NCI-H2029 (cell line): ENCODE results near the gene GRAMD1C.

Experiments
- DNase-seq: peaks from one replicate; lab custom pipeline; 2025; lab: John Stamatoyannopoulos, UW

Gene GRAMD1C

DNA sequence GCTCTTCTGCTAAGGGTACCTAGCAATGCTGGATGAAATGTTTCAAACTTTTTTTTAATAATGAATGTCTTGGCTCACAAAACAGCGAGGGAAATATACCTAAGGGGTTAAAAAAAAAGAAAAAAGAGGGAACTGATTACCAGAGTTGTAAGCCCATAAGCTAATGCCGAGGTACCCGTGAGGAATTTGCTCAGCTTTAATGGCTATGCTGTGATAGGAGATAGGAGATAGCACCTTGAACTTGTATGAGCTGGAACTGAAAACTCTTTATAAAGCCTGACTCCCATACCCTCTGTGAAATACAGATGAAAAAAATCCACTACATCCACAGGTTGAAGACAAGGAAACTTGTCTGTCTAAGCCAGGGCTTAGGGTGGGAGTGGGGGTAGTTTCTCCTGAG, 13.9 kb downstream of the GRAMD1C start:
- no peak for DNase-seq

DNA sequence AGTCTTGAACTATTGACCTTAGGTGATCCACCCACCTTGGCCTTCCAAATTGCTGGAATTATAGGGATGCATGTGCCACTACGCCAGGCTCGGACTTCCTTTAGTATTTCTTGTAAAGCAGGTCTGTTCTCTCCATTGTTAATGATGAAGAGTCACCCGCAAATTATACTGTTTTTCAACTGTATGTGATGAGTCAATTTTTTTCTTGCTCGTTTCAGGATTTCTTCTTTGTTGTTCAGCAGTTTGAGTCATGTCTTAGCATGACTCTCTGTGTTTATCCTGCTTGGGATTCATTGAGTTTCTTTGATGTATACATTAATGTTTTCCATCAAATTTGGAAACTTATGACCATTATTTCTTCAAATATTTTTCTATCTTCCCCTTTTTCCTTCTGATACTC, 28.9 kb downstream of the GRAMD1C start:
- DNase-seq = no peak

DNA sequence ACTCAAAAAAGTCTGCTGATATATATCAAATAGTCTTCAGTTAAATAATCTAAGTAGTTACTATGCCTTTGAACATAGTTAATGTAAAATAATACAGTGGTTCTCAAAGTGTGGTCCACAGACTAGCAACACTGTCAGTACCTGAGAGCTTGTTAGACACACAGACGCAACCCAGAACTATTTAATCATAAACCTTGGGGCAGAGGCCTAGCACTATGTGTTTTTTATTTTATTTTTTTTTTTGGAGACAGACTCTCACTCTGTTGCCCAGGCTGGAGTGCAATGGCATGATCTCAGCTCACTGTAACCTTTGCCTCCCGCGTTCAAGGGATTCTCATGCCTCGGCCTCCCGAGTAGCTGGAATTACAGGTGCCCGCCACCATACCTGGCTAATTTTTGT, 34.7 kb downstream of the GRAMD1C start:
- DNase-seq = no peak

DNA sequence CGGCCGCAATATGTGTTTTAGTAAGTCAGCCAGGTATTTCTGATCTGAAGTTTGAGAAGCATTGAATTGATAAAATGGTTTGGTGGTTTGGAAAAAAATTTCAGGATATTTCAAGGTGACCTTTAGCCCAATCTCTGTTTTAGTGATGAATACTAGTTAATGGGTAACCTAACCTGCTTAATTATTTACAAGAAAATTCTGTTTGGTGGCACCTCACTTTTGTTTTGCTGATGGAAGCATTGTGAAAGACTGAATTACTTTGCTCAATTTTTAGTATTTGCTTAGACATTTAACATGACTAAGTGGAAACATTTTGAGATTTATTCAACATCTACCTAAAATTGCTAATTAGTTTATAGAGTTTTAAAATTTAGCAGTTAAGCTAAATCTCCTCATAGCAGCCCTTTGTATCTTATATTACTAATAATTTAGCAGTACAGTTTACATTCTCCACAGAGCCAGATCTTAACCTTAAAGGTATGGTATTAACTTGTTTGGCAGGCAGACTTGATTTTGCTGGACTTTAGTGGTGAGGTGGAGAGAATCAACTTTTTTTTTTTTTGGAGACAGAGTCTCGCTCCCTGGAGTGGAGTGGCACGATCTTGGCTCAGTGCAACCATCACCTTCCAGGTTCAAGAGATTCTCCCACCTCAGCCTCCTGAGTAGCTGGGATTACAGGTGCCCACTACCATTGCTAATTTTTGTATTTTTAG, 35.4 kb downstream of the GRAMD1C start:
- no peak for DNase-seq

DNA sequence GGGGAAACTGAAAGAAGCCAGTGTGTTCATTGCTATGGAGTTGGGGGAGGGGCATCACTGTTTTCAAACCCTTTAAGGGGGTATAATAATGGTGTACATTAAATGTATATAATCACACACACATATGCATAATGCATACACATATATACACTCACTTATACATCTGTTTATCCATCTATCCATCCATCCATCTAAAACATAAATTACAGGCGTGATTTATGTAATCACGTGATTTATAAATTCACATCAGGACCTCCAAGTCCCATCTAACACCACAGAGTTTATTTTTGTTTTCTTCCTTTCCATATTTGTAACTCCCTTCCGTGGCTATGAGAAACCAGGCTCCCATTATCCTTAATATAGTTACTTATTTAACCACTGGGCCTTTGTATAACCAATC, 39.8 kb downstream of the GRAMD1C start:
- DNase-seq = no peak

DNA sequence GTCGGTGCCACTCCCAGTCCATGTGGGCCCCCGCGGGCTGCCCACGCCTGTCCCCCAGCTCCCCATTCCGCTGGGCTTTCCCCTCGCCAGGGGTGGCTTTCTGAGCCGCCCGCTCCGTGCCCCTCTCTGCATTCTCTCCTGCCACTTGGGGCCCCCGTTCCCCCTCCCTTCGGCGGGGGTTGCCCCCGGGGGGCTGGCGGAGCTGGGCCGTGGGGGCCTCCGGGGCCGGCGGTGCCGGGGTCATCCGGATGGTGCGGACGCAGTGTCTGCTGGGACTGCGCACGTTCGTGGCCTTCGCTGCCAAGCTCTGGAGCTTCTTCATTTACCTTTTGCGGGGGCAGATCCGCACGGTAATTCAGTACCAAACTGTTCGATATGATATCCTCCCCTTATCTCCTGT, 46.5 kb downstream of the GRAMD1C start:
- no peak for DNase-seq

DNA sequence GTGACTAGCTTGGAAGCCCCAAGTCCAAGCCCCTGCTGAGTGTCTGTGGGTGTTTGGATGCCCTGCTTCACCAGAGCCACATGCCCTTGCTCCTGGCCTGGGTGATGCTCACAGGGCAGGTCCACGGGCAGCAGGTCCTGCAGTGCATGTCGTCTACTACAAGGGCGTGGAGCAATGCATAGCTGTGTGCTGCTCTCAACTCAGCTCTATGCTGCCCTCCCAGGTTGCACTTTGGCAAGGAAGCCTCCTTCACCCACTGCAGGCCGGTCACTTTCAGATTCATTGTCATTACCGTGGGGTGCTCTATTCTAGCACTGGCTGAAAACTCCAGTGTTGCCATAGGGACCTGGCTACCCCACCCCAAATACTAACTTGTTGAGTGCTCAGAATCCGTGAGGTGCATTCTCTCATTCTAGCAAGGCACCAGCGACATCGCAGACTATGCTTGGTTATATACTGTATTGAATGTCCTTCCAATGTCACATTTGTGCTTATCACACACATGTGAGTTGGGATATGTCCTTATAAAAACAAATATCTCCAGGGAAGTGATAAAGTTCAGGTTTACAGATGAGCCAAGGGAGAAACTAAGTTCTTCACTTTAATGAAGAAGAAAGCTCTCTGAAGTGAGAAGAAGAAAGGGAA, 51.8 kb downstream of the GRAMD1C start:
- DNase-seq = no peak

DNA sequence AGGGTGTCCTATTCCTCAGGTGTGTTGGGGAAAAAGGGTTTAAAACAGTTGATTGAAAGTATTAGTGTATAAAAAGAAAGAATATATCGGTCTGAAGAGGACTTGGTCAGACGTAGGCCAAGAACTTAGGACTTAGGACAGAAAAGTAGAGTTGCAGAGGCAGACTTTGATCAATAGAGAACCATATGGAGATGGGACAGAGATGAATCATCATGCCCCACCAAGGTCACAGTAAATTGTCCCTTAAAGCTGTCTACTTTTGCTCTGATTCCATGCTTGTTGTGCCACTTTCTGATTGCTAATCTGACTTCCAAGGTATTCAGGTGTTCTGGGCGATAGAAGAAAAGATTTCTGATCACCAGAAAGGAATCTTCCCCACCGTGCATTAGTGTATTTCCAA, 56.3 kb downstream of the GRAMD1C start:
- DNase-seq = no peak

DNA sequence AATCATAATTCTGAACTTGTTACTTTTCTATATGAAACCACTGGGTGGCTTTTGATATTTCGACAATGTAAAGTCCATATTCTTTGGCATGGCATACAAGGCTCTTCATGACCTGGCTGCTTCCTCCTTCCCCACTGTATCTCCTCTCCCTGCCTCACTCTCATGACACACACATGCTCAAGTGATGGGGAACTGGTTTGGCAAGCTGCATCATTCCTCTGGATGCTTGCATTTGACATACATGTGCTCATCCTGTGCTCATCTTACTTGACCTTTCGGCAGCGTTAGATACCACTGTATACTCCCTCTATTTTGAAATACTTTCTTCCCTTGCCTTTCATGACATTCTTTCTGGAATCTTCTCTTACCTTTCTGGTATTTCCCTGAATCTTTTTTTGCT, 57.4 kb downstream of the GRAMD1C start:
- DNase-seq = no peak

DNA sequence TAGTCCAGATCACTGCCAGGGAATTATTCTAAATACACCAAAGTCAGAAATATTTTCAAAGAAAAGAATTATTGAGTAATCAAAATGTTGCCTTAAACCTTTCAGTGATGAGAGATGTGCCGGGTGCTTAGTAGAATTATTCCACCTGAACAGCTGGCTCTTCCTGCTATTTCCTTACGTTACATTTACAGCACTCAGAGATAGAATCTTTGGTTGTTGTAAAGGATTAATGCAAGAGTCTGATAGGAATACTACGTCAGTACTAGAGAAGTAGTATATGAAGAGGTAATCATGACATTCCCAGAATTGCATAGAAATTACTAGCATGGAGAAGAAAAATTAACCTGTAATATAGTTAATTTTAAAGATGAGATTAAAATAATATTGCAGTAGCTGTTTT, 58.3 kb downstream of the GRAMD1C start:
- no peak for DNase-seq

DNA sequence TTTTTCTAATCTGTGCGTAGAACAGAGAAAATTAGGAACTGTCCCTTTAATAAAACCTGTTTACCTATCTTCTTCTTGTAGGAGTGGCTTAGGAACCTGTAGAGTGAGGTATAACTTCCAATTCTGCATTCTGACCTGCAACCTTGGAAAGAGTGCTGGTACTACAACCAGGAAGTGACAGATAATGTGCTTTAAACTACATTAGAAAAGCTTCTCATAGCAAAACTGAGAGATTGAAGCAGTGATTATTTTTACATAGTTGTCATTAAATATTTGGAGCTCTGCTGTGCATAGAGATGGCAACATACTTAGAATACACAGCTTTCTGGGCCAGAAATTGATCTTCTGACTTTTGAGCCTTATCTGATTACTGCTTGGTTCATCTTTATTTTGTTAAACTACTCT, 58.8 kb downstream of the GRAMD1C start:
- peak; percentile 84 for DNase-seq

DNA sequence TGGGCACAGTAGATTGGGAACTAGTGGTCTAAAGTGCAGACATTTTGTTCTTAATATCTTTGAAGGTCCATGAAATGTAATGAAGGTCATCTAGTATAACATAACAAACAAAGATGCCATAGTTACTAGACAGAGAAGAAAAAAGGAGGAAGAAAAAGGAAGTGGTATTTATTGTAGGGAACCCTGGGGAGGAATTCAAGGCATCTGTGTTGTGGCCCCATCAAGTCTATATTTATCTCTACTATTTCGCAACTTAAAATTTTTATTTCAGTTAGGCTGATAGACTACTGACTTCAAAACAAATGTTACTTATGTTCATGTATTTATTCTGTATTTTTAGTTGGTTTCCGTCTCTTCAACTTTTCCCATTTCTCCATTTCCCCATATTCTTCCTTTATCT, 60.3 kb downstream of the GRAMD1C start:
- no peak for DNase-seq

DNA sequence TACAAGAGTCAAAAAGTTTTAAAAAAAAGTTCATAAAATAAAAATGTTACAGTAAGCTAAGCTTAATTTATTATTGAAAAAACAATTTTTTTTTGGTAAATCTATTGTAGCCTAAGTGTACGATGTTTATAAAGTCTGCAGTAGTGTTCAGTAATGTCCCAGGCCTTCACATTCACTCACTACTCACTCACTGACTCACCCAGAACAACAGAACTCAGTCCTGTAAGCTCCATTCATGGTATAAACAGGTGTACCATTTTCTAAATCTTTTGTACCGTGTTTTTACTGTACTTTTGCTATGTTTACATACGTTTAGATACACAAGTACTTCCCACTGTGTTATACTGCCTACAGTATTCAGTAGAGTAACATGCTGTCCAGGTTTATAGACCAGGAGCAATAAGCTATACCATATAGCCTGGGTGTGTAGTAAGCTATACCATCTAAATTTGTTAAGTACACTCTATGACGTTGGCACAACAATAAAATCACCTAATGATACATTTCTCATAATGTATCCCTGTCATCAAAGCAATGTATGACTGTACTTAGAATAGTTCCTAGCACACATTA, 68.1 kb downstream of the GRAMD1C start:
- no peak for DNase-seq

DNA sequence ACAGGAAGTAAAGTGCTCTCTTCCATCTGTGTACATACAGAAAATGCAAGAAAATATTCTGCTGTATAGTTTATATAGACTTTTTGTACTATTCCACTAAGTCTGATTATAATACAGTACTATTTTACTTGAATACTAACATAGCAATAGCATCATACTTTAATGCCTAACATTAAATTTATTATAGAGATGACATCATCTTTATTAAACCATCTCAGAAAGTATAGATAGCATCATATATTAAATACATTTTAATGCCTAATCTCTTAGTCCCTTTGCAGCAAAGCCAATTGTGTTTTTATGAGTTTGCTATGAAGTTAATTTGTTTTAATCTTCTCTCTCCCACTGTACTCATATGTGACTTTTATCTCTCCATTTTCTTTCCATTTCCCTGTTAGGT, 69.5 kb downstream of the GRAMD1C start:
- DNase-seq = no peak

DNA sequence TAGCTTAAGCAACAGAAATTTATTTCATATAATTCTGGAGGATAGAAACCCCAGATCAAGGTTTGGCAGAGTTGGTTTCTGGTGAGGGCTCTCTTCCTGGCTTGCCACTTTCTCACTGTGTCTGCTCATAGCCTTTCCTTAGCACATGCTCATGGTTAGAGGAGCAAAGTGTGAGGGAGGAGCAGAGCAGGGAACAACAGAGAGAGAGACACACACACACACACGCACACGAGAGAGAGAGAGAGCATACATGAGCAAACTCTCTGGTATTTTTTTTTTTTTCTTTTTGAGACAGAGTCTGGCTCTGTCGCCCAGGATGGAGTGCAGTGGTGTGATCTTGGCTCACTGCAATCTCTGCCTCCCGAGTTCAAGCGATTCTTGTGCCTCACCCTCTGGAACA, 72.4 kb downstream of the GRAMD1C start:
- DNase-seq = no peak

DNA sequence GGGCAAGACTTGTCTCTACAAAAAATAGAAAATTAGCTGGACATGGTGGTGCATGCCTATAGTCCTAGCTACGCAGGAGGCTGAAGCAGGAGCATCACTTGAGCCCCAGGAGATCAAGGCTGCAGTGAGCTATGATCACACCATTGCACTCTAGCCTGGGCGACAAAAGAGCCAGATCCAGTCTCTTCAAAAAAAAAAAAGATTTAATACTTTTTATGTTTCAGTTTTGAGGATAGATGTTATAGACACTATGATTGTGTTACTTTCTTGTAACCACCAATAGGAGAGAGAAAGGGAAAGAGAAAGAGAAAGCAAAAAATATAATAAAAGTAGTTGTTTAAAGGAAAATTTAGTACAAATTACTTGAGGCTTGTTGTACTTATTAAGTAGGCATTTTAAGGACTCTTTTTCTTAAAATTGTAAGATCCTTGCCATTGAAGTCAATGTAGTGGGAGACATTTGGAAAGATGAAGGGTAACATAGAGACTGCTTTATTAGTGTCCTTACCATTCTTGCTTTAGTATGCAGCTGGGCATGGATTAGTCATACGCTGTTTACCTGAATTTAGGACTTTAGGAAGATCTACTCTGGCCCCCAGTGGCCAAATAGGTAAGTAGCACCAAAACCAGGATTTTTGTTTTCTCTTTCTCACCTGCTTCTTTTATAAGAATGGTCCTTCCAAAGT, 74.1 kb downstream of the GRAMD1C start:
- peak; percentile 81 for DNase-seq

DNA sequence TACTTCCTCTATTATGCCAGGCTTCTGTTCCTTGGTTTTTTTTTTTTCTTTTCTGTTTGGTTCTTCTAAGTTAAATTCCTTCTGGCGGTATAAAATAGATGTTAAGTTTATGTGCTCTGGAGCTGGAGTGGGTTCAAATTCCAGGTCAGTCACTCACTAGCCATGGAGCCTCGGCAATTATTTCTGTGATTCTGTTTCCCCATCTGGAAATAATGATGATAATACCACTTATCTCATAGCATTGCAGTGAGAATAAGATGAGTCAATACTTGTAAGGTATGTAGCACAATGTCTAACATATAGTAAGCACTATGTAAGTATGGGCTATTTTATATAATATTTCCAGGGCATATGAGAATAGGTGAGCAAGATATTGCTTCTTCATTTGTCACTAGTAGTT, 76.1 kb downstream of the GRAMD1C start:
- no peak for DNase-seq

DNA sequence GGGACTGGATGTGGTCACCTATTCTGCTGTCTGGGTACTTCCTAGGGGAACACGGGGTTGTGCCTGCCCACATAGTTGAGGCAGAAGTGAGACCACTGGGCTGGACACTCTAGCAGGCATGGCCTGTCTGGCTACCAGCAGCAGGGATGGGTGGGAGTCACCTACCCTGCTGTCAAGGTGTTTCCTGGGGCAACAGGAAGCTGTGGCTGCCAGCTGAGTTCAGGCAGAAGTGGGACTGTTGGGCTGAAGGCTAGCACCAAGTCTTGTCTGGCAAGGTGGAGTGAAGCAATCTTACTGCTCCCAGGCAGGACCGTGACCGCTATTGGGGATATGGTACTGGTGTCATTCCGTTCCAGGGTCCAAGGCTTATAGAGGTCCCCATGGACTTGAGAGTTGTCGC, 89.0 kb downstream of the GRAMD1C start:
- no peak for DNase-seq

DNA sequence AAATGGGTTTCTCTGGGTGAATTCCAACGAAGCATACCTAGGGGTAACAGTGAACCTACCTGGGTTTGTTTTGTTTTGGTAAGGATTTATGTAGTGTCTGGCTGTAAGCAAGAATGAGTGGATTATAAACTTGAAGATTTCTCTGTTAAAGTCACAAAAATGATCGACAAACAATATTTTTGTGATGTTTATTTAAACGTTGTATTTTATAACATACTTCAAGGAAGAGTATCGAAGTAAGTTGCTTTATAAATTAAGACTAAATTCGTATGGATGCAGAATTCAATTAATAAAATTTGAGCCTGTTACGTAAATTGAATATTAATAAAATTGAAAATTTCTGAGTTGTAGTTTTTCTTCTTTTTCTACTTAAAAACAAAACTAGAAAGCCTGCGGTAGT, 108.2 kb downstream of the GRAMD1C start:
- DNase-seq = no peak

DNA sequence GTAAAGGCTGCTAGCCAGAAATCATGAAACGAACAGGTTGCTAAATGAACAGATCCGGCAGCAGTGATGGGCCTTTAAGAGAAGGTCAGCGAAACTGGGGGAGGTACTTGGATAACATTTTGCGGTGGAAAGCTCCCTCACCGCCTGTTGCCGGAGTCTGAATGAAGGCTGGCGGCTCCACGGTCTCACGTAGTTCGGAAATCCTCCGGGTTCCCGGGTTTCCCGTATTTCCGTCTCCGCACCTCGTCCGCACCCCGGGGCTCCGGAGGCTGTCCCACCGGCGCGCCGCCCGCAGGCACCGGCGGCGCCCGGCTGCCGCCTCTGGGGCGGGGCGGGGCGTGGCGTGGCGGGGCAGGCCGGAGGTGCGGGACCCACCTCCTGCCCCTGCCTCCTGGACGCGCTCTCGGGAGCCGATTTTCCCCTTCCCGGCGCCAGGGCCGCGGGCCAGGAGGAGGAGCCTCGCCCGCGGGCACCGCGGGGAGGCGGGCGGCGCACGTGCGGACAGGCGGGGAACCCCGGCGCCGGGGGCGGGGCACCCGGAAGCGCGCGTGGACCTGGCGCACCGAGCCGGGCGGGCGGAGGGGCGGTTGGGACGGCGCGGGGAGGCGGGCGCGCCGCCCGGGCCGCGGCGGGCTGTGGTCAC, 108.9 kb downstream of the GRAMD1C start, which contains the start of gene ZDHHC23:
Gene ZDHHC23 (plus strand): TSS at position 642 of the 643 bp plus-strand sequence. CDS start 790 bp downstream, outside the sequence.
- peak; percentile 77 for DNase-seq

DNA sequence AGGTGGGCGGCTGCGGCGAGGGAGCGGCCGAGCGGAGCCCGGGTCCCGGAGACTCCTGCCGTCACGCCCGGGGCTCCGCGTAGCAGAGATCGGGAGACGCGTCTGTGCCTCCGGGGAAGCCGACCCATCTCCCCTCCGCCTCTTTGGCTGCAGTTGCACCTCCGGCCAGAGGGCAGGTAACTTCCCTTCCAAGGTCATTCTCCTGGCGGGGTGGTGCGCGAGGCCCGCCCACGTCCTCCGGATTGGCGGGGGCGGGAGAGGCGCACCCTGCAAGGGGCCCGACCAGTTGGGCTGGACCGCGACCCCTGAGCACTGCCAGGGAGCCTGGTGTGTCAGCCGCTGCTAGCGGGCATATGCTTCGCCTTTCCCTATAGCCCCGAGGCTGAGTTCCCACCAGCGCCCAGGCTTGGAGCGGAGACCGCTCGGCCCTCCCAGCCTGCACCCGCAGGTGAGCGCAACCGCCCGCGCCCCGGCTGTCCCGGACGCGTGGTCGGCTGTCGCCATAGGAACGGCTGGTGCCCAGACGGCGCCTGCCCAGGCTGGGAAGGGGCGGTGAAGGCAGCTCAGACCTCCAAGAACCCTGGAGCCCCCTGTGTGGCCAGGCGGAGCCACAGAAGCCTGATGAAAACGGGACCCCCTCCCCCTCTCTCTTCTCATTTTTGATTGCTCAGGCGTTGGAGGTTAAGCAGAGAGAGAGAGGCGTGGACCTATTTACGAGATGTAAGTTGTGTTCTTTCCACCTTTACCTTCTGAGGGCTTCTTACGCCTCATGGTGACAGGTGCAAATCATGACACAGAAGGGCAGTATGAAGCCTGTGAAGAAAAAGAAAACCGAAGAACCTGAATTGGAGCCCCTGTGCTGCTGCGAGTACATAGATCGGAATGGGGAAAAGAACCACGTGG, 109.7 kb downstream of the GRAMD1C start:
- DNase-seq = peak; percentile 38
